A549 (cell line): Measurements from ENCODE around the gene HAUS8. TPM values are rescaled to one million over a fixed set of nuclear protein-coding genes. Genes with fewer than 3 reads are reported as not detected.

Source experiments
- ATAC-seq, 2 experiments: fragments of 200-7000 bp in 1 of 2; fragments of >200 bp in 1 of 2; cut with Nextera tagmentation in 1 of 2; cut with Tn5 transposase in 1 of 2; 3 replicates each; pipeline versions ENCODE4 v1.8.0 to v1.9.1; 2018 to 2020; ENCODE audit warnings: mild to moderate bottlenecking in 1 of 2, moderate library complexity in 1 of 2
- CTCF ChIA-PET: fragments of 300-600 bp; sonication (Branson Sonifier 250); formaldehyde crosslinking; extraction: SDS; loops from one replicate; lab custom pipeline; 2021; ENCODE audit warnings: antibody characterized with exemption, inconsistent platforms; lab: Yijun Ruan, JAX
- POLR2A ChIA-PET: fragments of 350-600 bp; formaldehyde crosslinking; extraction: SDS; loops from one replicate; lab custom pipeline; 2021; ENCODE audit warnings: antibody characterized with exemption, inconsistent platforms; lab: Yijun Ruan, JAX
- DNase-seq, 2 experiments: peaks; one replicate each; pipeline versions ENCODE4 v3.0.0 to v3.0.0-alpha.2; 2011 to 2016; ENCODE audit warnings: low read depth in 1 of 2, low spot score in 1 of 2
- FAIRE-seq: peaks from 2 replicates; lab custom pipeline; 2011; peaks lifted over from hg19 to GRCh38; lab: Jason Lieb, UNC
- H3K27ac ChIP-seq, 2 experiments: fragments of >200 bp; sonication (Bioruptor Twin); formaldehyde crosslinking; 3 replicates each; pipeline ENCODE4 v1.5.1; 2016 to 2017
- H3K4me1 ChIP-seq: fragments of >200 bp; sonication (Bioruptor Twin); formaldehyde crosslinking; 3 replicates; pipeline ENCODE4 v1.6.1; 2016
- H3K4me2 ChIP-seq: fragments of >200 bp; sonication (Bioruptor Twin); formaldehyde crosslinking; 3 replicates; pipeline ENCODE4 v1.6.1; 2016
- H3K4me3 ChIP-seq: fragments of >200 bp; sonication (Bioruptor Twin); formaldehyde crosslinking; 3 replicates; pipeline ENCODE4 v1.5.1; 2016
- H3K9me3 ChIP-seq: fragments of >200 bp; sonication (Bioruptor Twin); formaldehyde crosslinking; 3 replicates; pipeline ENCODE4 v1.6.1; 2016
- BCL3 ChIP-seq: fragments of >200 bp; sonication (Bioruptor Twin); formaldehyde crosslinking; IDR thresholded peaks from 3 replicates; pipeline ENCODE4 v1.6.1; 2016
- CBX2 ChIP-seq: fragments of 200-600 bp; sonication (generic); IDR thresholded peaks from 2 replicates; pipeline ENCODE4 v1.6.1; 2016; ENCODE audit warnings: low read depth, mild to moderate bottlenecking, borderline replicate concordance
- CBX8 ChIP-seq: fragments of 200-600 bp; sonication (generic); IDR thresholded peaks from 2 replicates; pipeline ENCODE4 v1.6.1; 2016
- CHD2 ChIP-seq: fragments of 150-350 bp; IDR thresholded peaks from 2 replicates; pipeline ENCODE4 v1.6.1; 2014; ENCODE audit warnings: low read length; ENCODE audit not compliant: partially characterized antibody
- EP300 ChIP-seq, 2 experiments: fragments of >200 bp; sonication (Bioruptor Twin); formaldehyde crosslinking; IDR thresholded peaks; 2 replicates in 1 of 2; 3 replicates in 1 of 2; pipeline ENCODE4 v1.6.1; 2016 to 2017
- GATA3 ChIP-seq: IDR thresholded peaks from 2 replicates; pipeline ENCODE4 v1.6.1; 2012; ENCODE audit warnings: borderline replicate concordance
- HDAC2 ChIP-seq: fragments of 200-600 bp; sonication (generic); IDR thresholded peaks from 2 replicates; pipeline ENCODE4 v1.6.1; 2016
- HEYL ChIP-seq: fragments of 250-450 bp; sonication (Bioruptor Pico); IDR thresholded peaks from 2 replicates; pipeline ENCODE4 v1.8.0; 2021; ENCODE audit warnings: mild to moderate bottlenecking, moderate library complexity
- HOXB5 ChIP-seq: fragments of 250-450 bp; sonication (Bioruptor Pico); IDR thresholded peaks from 2 replicates; pipeline ENCODE4 v1.5.0; 2020; ENCODE audit warnings: mild to moderate bottlenecking, moderate library complexity
- JUNB ChIP-seq: fragments of >200 bp; sonication (Bioruptor Twin); formaldehyde crosslinking; IDR thresholded peaks from 2 replicates; pipeline ENCODE4 v1.6.1; 2016
- MAFK ChIP-seq: fragments of 450-650 bp; IDR thresholded peaks from 2 replicates; pipeline ENCODE4 v1.6.1; 2014; ENCODE audit not compliant: partially characterized antibody
- NFE2L2 ChIP-seq: fragments of 150-350 bp; conservative IDR thresholded peaks from 2 replicates; pipeline ENCODE4 v1.6.1; 2014; ENCODE audit warnings: low read length
- POLR2AphosphoS2 ChIP-seq: conservative IDR thresholded peaks from 2 replicates; pipeline ENCODE4 v1.6.1; 2012; ENCODE audit warnings: low read length, improper control_type of control experiment, inconsistent platforms
- RAD21 ChIP-seq, 2 experiments: fragments of >200 bp in 1 of 2; sonication (Bioruptor Twin) in 1 of 2; formaldehyde crosslinking in 1 of 2; IDR thresholded peaks in 1 of 2; conservative IDR thresholded peaks in 1 of 2; 2 replicates in 1 of 2; 3 replicates in 1 of 2; pipeline ENCODE4 v1.6.1; 2012 to 2018; ENCODE audit warnings: inconsistent platforms in 1 of 2
- ZC3H11A ChIP-seq: fragments of 450-650 bp; IDR thresholded peaks from 2 replicates; pipeline ENCODE4 v1.6.1; 2014; ENCODE audit warnings: antibody characterized with exemption, mild to moderate bottlenecking
- WGBS: methylation state at CpG from one replicate; pipeline ENCODE4 v1.1.6; 2017; ENCODE audit errors: missing lambda C conversion rate; 5-methylcytosine and 5-hydroxymethylcytosine counted together
- polyA plus RNA-seq, 4 experiments: library from polyadenylated mRNA; depleted of rRNA in 3 of 4; stranded (reverse); fragments of >200 nt; fragmentation: RNase III in 1 of 4; extraction: RNeasy Plus Mini Kit Qiagen cat#74134 plus additional on column Dnase treatment in 1 of 4; gene quantifications; 2 replicates in 3 of 4; 3 replicates in 1 of 4; pipeline ENCODE4 v1.2.3, GENCODE V29; 2011 to 2017
- TF ChIP-seq, protein P1 (sequence below): fragments of 250-450 bp; sonication (Bioruptor Pico); IDR thresholded peaks from 2 replicates; pipeline ENCODE4 v1.5.0; 2021; ENCODE audit warnings: mild to moderate bottlenecking, moderate library complexity, borderline replicate concordance
- TF ChIP-seq, protein P2 (sequence below): IDR thresholded peaks from 2 replicates; pipeline ENCODE4 v1.6.1; 2012; ENCODE audit warnings: low read depth, borderline replicate concordance
- TF ChIP-seq, protein P3 (sequence below): fragments of 250-450 bp; sonication (Bioruptor Pico); IDR thresholded peaks from 2 replicates; pipeline ENCODE4 v1.5.0; 2020; ENCODE audit warnings: low read depth, mild to moderate bottlenecking, moderate library complexity

Gene HAUS8
- polyA plus RNA-seq, 2 of the 4 experiments (the other 2 are of a cell fraction), result 15.1 to 16.2 TPM

DNA sequence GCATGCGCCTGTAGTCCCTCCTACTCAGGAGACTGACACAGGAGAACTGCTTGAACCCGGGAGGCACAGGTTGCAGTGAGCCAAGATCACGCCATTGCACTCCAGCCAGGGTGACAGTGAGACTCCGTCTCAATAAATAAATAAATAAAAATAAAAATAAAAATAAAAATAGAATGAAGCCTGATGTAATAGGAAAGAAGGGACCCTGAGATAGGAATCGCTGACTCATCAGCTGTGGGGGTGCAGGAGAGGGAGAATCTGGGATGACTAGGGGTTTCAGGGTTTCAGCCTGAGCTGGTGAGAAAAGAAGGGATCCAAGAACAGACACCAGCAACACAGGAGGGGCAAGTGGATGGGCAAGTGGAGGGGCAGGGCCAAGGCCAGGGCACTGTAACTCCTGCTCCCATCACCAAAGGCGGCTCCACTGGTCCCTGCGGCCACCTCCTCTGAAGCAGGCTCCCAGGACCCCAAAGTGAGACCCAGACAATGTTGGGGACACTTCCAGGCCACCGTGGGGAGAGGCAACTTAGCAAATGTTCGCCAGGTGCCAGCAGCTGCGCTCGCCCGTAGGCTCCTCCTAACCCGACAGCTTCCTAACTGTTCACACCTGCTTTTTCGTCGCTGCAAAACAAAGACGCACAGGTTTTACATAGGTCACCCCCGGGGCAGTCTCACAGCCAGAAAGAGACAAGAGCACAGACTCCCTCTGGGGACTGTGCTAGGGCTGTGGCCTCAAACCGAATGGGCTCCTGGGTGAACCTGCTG, 1.2 kb downstream of the HAUS8 start:
- POLR2A ChIA-PET, result interaction anchor here (1.3 kb wide), 1 partner anchor 141 kb away, joined by 5 read pairs; the partner anchor contains the start of gene USE1
- Histone ChIP-seq H3K9me3 (no peaks in the 10 kb centered on the region), H3K4me3 (peak overlapping the region; percentile 93), H3K4me1 (peaks cover 27% of the 10 kb centered on the region), H3K4me2 (peak overlapping the region; percentile 94), H3K27ac (peak overlapping the region; percentile 82 to 99)
- TF ChIP-seq, protein P1, sequence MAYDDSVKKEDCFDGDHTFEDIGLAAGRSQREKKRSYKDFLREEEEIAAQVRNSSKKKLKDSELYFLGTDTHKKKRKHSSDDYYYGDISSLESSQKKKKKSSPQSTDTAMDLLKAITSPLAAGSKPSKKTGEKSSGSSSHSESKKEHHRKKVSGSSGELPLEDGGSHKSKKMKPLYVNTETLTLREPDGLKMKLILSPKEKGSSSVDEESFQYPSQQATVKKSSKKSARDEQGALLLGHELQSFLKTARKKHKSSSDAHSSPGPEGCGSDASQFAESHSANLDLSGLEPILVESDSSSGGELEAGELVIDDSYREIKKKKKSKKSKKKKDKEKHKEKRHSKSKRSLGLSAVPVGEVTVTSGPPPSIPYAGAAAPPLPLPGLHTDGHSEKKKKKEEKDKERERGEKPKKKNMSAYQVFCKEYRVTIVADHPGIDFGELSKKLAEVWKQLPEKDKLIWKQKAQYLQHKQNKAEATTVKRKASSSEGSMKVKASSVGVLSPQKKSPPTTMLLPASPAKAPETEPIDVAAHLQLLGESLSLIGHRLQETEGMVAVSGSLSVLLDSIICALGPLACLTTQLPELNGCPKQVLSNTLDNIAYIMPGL, result no peak
- TF ChIP-seq, protein P2, sequence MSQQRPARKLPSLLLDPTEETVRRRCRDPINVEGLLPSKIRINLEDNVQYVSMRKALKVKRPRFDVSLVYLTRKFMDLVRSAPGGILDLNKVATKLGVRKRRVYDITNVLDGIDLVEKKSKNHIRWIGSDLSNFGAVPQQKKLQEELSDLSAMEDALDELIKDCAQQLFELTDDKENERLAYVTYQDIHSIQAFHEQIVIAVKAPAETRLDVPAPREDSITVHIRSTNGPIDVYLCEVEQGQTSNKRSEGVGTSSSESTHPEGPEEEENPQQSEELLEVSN, result no peak
- TF ChIP-seq MAFK, result peak; percentile 77
- no peak for DNase-seq
- no peak for FAIRE-seq
- 80% methylated on average over 16 of the region's 18 CpGs for WGBS
- no peak for ATAC-seq
- CTCF ChIA-PET, result interaction anchor here (0.6 to 1.5 kb wide), 3 partner anchors 83 to 179 kb away, joined by 3 to 6 read pairs (median 5); no protein-coding TSS in a partner anchor

GRCh38 chr19:17070912-17071311, 4.3 kb downstream of the HAUS8 start:
- ChIA-PET POLR2A (no interaction called here), CTCF (interaction anchor here (0.6 to 1.2 kb wide), 2 partner anchors 9 to 210 kb away, joined by 3 read pairs; partner anchors contain the start of gene ANKLE1)
- no peak overlapping the region for H3K27ac ChIP-seq
- FAIRE-seq (no peak), DNase-seq (no peak), ATAC-seq (no peak)
- no peak overlapping the region for H3K4me3 ChIP-seq
- H3K9me3 ChIP-seq, result no peaks in the 10 kb centered on the region
- no peak for TF ChIP-seq POLR2AphosphoS2
- no peak for TF ChIP-seq CBX8
- TF ChIP-seq RAD21 (conservative IDR thresholded peaks at IDR 0.05 in 1 of 2, IDR thresholded peaks at IDR 0.05 in 1 of 2), result no peak
- no peak for TF ChIP-seq NFE2L2
- TF ChIP-seq ZC3H11A, result no peak
- TF ChIP-seq HEYL (CRISPR knock-in tag), result no peak
- TF ChIP-seq, protein P2, result no peak
- no peak for TF ChIP-seq BCL3
- TF ChIP-seq JUNB, result no peak
- TF ChIP-seq HOXB5, result no peak
- TF ChIP-seq GATA3, result no peak
- no peak for TF ChIP-seq HDAC2
- no peak for TF ChIP-seq EP300 (IDR thresholded peaks at IDR 0.05)
- TF ChIP-seq, protein P3, sequence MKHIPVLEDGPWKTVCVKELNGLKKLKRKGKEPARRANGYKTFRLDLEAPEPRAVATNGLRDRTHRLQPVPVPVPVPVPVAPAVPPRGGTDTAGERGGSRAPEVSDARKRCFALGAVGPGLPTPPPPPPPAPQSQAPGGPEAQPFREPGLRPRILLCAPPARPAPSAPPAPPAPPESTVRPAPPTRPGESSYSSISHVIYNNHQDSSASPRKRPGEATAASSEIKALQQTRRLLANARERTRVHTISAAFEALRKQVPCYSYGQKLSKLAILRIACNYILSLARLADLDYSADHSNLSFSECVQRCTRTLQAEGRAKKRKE (CRISPR knock-in tag), result no peak
- TF ChIP-seq CBX2, result no peak
- TF ChIP-seq CHD2, result no peak
- no peak overlapping the region for H3K4me2 ChIP-seq
- WGBS, result 82% methylated on average over 7 of the region's 7 CpGs
- peaks cover 10% of the 10 kb centered on the region; the same call in 2 of the 3 replicates for H3K4me1 ChIP-seq
